Measurements from ENCODE around the gene PRKCH.
A peak's percentile ranks its signal among the peaks of the same experiment; 100 is the strongest.
"Not testable (repeated sequence)": the region's sequence is repeated elsewhere in the genome, so short reads cannot be mapped to it uniquely, and the experiment has no call there.

Gene PRKCH

GRCh38 chr14:61308701-61309100 is 12.7 kb upstream of the PRKCH start:
- DNase-seq, result not testable (repeated sequence)

GRCh38 chr14:61315313-61315712 is 6.1 kb upstream of the PRKCH start:
- no peak for DNase-seq

- DNase-seq, result no peak
These were observed 2.3 kb upstream of the PRKCH start for GRCh38 chr14:61319086-61319485.

- no peak for DNase-seq
These were observed 1.7 kb upstream of the PRKCH start for GRCh38 chr14:61319706-61320105.

GRCh38 chr14:61320170-61320569 is 1.2 kb upstream of the PRKCH start:
- DNase-seq, result not testable (repeated sequence)

GRCh38 chr14:61320806-61321384 is 484 bp upstream of the PRKCH start:
- DNase-seq, result no peak

- DNase-seq, result no peak
These were observed 826 bp downstream of the PRKCH start for GRCh38 chr14:61322011-61322798.

GRCh38 chr14:61322799-61323290 is 1.5 kb downstream of the PRKCH start:
- DNase-seq, result no peak

GRCh38 chr14:61323970-61324369 is 2.6 kb downstream of the PRKCH start:
- no peak for DNase-seq

GRCh38 chr14:61325166-61325565 is 3.8 kb downstream of the PRKCH start:
- no peak for DNase-seq

GRCh38 chr14:61326146-61326545 is 4.8 kb downstream of the PRKCH start:
- DNase-seq, result no peak

- no peak for DNase-seq
These were observed 5.5 kb downstream of the PRKCH start for GRCh38 chr14:61326847-61327246.

GRCh38 chr14:61328626-61329262 is 7.4 kb downstream of the PRKCH start:
- peak; percentile 33 to 54 for DNase-seq

GRCh38 chr14:61329478-61330051 is 8.2 kb downstream of the PRKCH start:
- DNase-seq, result peak; percentile 53 to 73

- DNase-seq, result no peak
These were observed 9.1 kb downstream of the PRKCH start for GRCh38 chr14:61330511-61330910.

- DNase-seq, result no peak
These were observed 10.7 kb downstream of the PRKCH start for GRCh38 chr14:61331992-61332657.

GRCh38 chr14:61332658-61333029 is 11.3 kb downstream of the PRKCH start:
- no peak for DNase-seq

GRCh38 chr14:61333087-61333486 is 11.7 kb downstream of the PRKCH start:
- no peak for DNase-seq

- DNase-seq, result no peak
These were observed 12.9 kb downstream of the PRKCH start for GRCh38 chr14:61334197-61334701.

- DNase-seq, result no peak
These were observed 13.7 kb downstream of the PRKCH start for GRCh38 chr14:61335049-61335448.

- no peak for DNase-seq
These were observed 14.4 kb downstream of the PRKCH start for GRCh38 chr14:61335671-61336275.

- DNase-seq, result no peak
These were observed 16.5 kb downstream of the PRKCH start for GRCh38 chr14:61337893-61338292.
